ENCODE data around the gene ATP1A3. TPM values are rescaled to one million over a fixed set of nuclear protein-coding genes. Genes with fewer than 3 reads are reported as not detected.

The ATP1A3 gene
- total RNA-seq, 1 donor from 2014 or later = not detected

GRCh38 chr19:42024622-42025111 lies 30.6 kb upstream of the ATP1A3 start:
- peaks cover 6% of the 10 kb centered on the region for H3K27me3 Mint-ChIP-seq (ENCODE audit: low read depth)
- DNase-seq (ENCODE audit: low spot score in 2 of 2, unreplicated experiment in 2 of 2) = no peak

GRCh38 chr19:42023943-42024260 lies 29.9 kb upstream of the ATP1A3 start:
- peaks cover 11% of the 10 kb centered on the region for H3K4me1 Mint-ChIP-seq
- peaks cover 9% of the 10 kb centered on the region for H3K36me3 Mint-ChIP-seq
- TF ChIP-seq CTCF (IDR thresholded peaks at IDR 0.05; ENCODE audit: unreplicated experiment) = no peak
- DNase-seq (ENCODE audit: low spot score in 2 of 2, unreplicated experiment in 2 of 2) = no peak
- no peak overlapping the region for H3K4me3 Mint-ChIP-seq
- H3K27ac Mint-ChIP-seq = no peak overlapping the region
- no peaks in the 10 kb centered on the region for H3K9me3 Mint-ChIP-seq
- H3K27me3 Mint-ChIP-seq (ENCODE audit: low read depth) = peaks cover 4% of the 10 kb centered on the region

More at GRCh38 chr19:42024622-42025111, 30.6 kb upstream of the ATP1A3 start:
- H3K4me3 Mint-ChIP-seq = no peak overlapping the region
- TF ChIP-seq CTCF (IDR thresholded peaks at IDR 0.05; ENCODE audit: unreplicated experiment) = no peak
- peaks cover 5% of the 10 kb centered on the region for H3K36me3 Mint-ChIP-seq
- no peaks in the 10 kb centered on the region for H3K9me3 Mint-ChIP-seq
- H3K27ac Mint-ChIP-seq = peak overlapping the region; percentile 23
- H3K4me1 Mint-ChIP-seq = peaks cover 11% of the 10 kb centered on the region

- DNase-seq (ENCODE audit: low spot score in 2 of 2, unreplicated experiment in 2 of 2) = no peak
- H3K4me3 Mint-ChIP-seq = no peak overlapping the region
Measured at GRCh38 chr19:42023121-42023942, 29.3 kb upstream of the ATP1A3 start.

GRCh38 chr19:42022616-42023015 lies 28.6 kb upstream of the ATP1A3 start:
- no peak for TF ChIP-seq CTCF (IDR thresholded peaks at IDR 0.05; ENCODE audit: unreplicated experiment)
- peaks cover 11% of the 10 kb centered on the region for H3K4me1 Mint-ChIP-seq
- H3K9me3 Mint-ChIP-seq = no peaks in the 10 kb centered on the region
- no peak overlapping the region for H3K27ac Mint-ChIP-seq
- no peaks in the 10 kb centered on the region for H3K27me3 Mint-ChIP-seq (ENCODE audit: low read depth)
- no peak for DNase-seq (ENCODE audit: low spot score in 2 of 2, unreplicated experiment in 2 of 2)
- no peak overlapping the region for H3K4me3 Mint-ChIP-seq
- peaks cover 10% of the 10 kb centered on the region for H3K36me3 Mint-ChIP-seq

More at GRCh38 chr19:42023121-42023942, 29.3 kb upstream of the ATP1A3 start:
- Mint-ChIP-seq H3K4me1 (peaks cover 11% of the 10 kb centered on the region), H3K9me3 (no peaks in the 10 kb centered on the region), H3K27ac (no peak overlapping the region), H3K36me3 (peaks cover 9% of the 10 kb centered on the region), H3K27me3 (ENCODE audit: low read depth) (peaks cover 1% of the 10 kb centered on the region)
- TF ChIP-seq CTCF (IDR thresholded peaks at IDR 0.05; ENCODE audit: unreplicated experiment) = no peak

- peaks cover 12% of the 10 kb centered on the region for H3K36me3 Mint-ChIP-seq
- TF ChIP-seq CTCF (IDR thresholded peaks at IDR 0.05; ENCODE audit: unreplicated experiment) = no peak
- no peak overlapping the region for H3K27ac Mint-ChIP-seq
- H3K4me1 Mint-ChIP-seq = peaks cover 11% of the 10 kb centered on the region
- H3K27me3 Mint-ChIP-seq (ENCODE audit: low read depth) = no peaks in the 10 kb centered on the region
- H3K9me3 Mint-ChIP-seq = no peaks in the 10 kb centered on the region
- H3K4me3 Mint-ChIP-seq = no peak overlapping the region
- DNase-seq (ENCODE audit: low spot score in 2 of 2, unreplicated experiment in 2 of 2) = no peak
Measured at GRCh38 chr19:42021185-42021584, 27.2 kb upstream of the ATP1A3 start.

Measured in mesothelial cell of epicardium (in vitro differentiated cells).